Activated CD4-positive, alpha-beta T cell treated with anti-CD3 and anti-CD28 coated beads, Interleukin-2, amount 50 U/mL, for 4 hours (primary cell): ENCODE results near the gene SMIM12.

Experiments used
- DNase-seq, 2 experiments: peaks; one replicate each; pipeline ENCODE4 v3.0.0-alpha.2; 2020

Gene SMIM12, protein sequence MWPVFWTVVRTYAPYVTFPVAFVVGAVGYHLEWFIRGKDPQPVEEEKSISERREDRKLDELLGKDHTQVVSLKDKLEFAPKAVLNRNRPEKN

DNA sequence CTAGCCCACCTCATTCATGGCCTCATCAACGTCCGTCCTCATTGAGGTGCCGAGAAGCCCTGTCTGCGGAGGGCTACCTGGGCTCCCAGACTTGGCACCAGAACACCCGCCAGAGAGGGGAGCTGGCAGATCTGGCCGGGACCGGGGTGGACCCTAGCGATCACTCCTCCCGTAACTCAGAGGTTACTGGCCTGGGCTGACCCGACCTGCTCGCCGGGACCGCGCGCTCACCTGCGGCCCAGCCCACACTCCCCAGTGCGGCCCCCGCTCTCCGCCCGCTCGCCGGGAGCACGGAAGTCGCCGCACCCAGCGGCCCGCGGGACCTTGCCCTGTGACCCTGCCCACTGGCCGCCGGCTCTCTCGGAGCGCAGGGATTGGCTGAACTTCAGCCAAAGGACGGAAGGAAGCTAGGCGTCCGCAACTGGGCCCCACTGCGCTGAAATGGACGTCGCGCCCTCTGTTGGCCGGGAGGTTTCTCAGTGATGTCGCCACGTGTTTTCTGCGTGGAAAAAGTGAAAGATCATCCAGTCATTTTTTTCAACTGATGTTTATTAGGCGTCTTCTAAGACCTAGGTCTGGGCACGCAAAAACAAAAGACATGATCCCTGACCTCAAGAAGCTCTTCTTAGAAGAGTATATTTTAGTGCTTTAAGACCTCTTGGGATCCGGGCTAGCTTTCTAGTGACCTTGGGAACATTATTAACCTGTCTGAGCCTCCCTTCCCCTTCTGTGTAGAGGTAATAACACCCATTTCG, at the start of gene SMIM12:
SMIM12 (minus strand) TSS at position 304 of the 755 bp plus-strand sequence. CDS start 3,772 bp downstream, outside the sequence.
- peak; percentile 91 to 92 for DNase-seq

DNA sequence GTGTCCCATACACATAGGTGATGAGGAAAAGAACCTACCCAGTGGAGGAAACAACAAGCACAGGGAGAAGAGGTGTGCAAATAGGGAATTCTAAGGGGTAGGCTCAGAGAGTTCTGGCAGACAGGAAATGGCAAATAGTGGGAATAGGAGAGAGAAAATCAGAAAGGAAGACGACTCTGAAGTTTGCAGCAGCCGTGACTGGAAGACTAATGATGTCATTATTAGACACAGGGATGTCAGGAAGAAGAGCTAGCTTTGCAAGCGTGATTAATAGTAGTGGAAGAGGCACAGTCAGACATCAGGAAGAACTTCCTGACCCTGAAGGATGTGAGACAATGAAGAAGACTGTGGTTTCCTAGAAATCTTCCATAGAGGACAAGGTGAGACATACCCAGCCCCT, 48.8 kb upstream of the SMIM12 start:
- DNase-seq, result no peak

DNA sequence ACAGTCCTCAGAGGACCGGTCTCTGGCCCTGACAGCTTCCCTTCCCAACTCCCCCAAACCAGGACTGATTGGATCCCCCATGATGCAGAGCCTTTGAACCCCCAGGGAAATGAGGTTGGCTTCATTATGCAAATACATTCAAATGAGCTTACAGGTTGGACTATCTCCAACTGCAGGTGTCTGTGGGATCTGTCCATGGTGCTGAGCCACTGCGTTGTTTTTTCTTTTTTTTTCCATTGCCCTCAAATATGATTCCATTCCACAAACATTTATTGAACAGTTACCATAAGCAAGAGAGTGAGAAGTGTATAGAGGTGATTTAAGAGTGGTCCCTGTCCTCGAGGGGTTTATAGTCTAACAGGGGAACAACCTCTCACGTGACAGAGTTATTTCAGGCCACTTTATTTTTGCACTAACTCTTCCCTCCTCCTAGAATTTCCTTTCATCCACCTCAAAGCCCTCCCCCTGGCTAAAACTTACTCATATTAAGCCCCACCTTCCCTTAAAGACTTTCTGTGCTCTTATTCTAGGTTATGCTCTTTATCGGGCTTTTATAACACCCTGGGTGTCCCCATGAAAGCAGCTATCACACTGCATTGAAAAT, 48.0 kb upstream of the SMIM12 start:
- DNase-seq, result no peak

DNA sequence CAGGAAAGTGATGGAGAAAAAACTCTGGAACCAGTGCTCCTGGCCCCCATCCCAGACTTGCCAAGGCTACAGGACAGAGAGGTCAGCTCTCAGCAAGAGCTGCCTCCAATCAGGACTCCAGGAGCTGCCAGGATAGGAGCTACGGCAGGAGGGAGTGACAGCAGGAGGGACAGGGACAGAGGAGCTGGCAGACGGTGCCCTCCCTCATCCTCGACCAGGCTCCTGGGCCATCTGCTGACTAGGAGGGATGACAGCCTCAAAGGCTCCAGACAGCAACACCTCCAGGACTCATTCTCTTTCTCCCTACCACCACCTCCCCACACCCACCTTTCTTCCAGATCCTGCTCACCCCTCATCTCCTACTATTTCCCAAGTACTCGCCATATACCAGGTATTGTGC, 47.2 kb upstream of the SMIM12 start:
- no peak for DNase-seq

DNA sequence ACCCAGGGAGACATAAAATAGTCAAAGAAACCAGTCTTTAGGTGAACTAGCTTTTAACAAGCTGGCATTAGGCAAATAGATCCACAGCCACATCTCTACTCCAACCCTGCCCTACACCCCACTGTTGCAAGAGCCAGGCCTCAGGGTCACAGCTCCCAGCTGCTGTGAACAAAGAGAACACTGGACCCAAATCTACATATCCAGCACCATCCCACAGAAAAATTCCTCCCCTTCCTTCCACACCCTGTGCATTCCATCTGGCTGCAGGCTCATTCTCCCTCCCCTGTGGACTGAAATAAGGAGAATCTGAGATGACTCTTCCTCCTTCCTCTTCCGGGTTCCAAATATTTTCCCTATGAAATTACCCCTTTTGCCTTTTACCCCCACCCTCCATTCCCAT, 46.7 kb upstream of the SMIM12 start:
- DNase-seq, result no peak

DNA sequence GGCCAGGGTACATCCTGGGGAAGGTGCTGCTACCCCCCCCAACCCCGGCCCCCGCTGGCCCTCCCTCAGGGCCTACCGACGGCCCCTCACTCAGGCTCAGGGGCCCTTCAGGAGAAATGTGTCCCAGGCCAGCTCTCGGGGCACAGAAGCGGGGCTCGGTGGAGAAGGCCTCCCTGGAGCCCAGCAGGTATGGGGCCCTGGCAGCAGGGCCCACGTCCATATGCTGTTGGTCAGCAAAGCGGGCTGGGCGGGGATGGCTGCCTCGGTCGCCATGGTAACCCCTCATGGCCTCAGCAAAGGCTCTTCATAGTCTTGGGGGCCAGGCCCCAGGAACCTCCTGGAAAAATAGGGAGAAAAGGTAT, 45.5 kb upstream of the SMIM12 start:
- DNase-seq, result no peak

DNA sequence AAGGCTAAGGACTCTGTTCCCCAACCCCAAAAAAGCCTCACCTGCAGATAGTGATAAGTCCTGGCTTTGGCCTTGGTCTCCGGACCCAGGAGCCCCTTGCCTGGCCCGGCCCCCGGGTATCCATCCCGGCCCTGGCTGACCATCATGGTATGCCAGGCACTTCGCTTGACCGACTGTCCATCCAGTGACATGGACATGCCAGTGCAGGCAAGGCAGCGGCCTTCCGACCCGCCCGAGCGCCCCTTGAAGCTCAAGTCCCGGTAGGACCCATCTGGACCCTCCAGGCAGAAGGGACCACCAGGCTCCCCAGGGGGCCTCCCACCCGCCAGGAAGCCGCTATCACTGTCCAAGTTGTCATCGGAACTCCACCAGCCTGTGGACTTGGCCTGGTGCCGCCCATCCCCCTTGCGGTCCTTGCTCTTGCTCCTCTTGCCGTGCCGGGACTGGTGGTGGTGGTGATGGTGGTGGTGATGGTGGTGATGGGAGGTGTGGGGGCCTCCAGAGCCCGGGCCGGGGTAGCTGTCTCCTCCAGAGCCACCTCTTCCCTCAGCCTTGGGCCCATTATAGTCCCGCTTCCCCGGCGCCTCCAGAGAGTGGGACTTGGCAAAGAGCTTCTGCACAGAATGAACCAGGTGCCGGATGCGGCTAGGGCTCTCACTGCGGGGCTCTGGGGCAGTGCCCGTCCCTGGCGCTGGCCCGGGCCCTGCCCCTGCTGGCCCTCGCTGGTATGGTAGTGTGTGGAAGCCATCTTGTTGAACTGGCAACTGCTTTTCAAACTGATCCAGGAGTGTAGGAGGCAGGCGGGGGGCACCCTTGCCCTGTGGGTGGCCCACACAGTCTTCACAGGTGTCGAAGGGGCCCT, 44.9 kb upstream of the SMIM12 start:
- no peak for DNase-seq

DNA sequence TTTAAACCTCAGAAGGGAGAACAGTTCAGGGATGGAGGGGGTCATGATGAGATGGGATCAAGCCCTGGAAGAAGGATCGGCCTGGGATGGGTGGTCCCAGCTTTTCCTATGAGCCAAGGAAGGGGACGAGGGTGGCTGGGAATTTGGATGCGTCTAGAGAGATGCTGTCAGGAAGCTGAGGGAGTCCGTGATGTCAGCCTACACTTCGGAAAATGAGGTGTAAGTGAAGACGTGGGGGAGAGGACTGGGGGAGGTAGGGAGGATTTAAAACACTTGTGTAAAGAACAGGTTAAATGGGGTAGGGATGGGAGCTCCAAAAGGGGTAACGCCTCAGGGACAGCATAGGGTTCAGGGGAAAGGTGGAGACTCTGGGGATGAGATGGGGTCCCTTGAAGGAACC, 42.4 kb upstream of the SMIM12 start:
- DNase-seq, result no peak

DNA sequence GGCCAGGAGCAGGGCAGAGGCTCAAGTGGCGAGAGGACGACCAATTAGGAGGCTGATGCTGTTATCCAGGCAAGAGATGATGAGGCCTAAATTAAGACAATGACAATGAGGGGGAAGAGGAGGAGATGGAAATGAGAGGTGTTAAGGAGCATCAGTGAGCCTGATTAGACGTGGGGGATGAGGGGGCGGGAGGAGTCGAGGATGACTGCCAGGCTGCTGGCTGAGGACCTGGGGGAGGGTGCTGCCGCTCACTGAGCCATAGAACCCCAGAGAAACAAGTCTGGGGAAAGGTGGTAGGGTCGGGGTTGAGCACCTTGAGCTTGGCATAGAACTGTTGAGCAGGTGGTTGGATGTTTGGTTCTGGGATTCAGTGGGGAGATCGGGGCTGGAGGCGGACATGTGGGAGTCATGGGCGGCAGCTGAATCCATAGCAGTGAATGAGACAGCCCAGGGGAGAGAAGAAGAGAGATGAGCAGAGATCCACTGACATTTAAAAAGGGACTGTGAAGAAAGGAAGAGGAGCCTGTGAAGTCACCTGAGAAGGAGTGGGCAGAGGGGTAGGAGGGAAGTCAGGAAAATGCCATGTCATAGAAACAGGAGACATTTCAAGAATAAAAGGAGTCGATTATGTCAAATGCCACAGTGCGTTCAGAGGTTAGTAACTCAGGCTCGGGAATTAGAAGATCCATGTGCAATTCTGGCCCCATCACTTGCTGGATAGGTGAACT, 41.4 kb upstream of the SMIM12 start:
- DNase-seq, result no peak

DNA sequence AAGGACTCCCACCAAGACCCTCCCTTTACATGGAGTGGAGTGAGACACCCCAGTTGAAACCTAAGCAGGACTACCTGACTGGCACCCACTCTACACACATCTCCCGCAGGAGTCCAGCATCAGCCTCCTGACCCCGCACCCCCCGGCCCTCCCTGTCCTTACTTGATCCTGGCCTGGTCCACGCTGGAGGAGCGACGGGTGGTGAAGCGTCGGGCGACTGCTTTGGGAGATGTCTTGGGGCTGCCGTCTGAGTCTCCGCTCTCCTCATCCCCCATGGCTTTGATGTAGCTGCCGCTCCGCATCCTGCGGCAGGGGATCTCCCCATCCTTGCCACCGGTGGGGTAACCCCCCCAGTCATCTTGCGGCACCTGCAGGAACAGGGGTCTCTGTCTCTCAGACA, 40.4 kb upstream of the SMIM12 start:
- no peak for DNase-seq

DNA sequence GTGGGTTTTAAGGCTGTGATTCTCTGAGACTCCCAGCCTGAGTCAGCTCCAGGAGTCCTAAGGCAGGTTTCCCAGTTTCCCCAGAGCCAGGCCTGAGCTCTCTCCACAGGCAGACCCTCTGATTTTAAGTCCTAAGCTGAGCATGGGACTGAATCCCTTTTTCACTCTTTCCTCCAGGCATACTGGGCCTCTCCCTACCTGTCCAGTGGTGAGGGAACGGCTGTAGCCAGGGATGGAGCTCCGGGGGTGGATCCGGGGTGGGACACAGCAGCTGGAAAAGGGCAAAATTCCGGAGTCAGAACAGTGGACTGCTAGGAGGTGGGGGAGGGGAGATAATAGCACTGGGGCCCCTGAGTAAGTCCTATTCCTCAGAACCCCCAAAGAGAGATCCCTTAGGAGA, 39.9 kb upstream of the SMIM12 start:
- DNase-seq, result no peak

DNA sequence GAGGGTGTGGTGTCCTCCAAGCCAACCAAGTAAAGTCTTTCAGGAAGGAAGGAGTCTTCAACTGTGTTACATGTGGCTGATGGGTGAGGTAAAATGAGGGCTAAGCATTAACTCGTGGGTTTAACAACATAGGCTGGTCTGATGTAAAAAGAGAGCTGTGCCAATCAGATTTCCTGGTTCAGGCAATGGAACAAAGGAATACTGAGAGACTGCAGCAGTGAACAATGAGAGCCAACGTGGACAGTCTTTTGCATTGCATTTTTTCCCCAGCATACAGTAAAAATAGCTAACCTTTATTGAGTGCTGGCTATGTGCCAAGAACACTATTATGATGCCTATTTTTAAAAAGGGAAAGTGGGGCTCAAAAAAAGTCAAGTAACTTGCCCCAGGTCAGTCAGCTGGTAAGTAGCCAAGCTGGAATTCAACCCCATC, 38.8 kb upstream of the SMIM12 start:
- DNase-seq, result no peak

DNA sequence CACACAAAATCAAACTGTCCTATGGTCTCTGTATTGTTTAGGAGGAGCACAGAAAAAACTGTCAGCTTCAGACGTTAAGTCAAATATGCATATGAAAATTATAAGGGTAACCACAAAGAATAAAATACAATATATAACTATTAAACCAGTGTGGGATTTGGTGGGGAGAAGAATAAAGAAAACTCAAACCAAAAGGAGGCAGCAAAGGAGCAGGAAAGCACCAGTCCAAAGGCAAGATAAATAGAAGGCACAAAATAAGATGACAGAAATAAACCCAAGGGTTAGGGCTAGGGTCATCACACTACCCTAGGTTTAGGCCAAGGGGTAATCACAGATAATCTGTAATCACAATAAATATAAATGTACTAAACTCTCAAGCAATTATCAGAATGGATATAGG, 37.1 kb upstream of the SMIM12 start:
- no peak for DNase-seq

DNA sequence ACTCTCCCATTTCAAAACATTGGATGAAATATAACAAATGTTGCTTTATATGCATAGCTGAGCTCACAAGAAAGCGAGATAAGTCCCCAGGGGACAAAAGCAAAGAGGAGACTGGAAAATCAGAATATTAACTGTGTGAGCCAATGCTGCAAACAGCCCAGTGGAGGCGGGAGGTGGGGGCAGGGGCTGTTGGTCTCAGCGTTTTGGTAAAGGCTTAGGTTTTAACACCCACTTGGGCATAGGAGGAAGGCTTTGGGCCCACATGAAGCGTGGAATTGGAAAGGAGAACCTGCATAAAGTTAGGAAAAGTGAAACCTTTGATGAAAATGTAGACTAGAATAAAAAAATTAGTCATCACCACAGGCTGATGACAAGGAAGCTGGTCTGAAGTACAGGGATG, 30.2 kb upstream of the SMIM12 start:
- DNase-seq, result no peak

DNA sequence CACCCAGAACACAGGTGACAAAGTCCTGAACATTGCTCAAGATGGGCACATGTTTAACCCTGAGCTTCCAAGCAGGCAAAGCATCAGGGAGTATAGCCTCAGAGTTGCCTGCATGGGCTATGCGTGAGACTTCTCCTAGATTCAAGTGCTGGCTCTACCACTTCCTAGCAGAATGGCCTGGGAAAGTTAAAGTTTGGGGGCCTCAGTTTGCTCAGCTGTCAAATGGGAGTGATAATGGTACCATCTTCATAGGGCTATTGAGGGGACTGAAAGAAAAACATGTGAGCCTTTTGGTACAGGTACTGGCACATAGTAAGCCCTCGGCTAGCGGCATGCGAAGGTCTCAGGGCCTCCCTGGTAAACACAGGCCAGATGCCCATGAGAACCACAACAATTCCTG, 28.0 kb upstream of the SMIM12 start:
- DNase-seq, result no peak

DNA sequence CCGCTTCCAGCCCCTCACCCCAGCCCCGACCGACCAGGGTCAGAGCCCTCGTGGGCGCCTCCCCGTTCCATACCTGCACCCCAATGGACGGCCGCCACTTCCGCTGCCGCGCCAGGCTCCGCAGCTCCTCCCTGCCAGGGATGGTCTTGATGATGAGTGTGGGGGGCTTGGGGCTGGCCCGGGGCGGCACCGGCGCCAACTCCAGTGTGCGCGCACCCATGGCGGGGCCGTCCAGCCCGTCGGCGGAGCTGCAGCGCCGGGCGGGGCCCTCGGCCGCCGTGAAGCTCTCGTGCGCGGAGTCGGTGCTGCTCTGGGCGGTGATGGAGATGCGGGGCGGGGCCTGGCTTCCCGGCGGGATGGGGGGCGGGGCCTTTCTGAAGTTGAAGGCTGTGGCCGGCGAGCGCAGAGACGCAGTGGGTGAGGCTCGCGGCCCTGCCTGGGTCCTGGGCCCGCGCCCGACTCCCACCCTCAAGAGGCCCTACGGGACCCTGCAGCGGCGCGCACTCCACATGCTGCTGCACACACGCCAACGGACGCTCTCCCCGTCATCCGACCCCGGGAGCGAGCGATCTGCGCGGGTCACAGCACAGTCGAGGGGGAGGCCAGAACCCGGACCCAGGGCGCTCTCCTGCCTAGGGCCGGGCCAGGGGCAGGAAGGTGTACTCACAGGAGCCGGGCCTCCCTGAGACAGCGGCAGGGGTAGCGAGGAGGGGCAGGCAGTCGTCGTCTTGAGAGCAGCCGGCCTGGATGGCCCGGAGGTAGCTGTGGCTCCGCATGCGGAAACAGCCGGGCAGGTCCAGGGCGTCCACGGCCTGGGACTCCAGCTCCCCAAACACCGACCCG, 26.1 kb upstream of the SMIM12 start:
- DNase-seq, result peak; percentile 31 to 41

DNA sequence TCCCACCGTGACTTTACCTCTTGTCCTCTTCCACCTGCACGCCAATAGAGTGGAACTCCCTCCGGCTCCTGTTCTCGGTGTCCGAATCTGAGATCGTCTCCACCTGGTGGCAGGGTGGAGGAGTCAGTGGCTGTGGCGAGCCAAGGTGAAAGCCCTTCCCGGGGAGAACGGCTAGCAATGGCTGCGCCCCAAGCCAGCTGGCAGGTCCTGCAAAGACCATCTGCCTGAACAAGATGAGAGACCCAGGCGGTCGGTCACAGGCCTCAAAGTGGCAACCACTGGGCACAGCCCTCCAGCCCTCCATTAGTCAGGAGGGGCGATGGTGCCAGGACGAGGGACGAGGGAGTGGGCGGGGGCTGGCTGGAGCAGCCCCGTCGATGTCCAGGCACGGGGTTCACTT, 25.4 kb upstream of the SMIM12 start:
- DNase-seq, result no peak

DNA sequence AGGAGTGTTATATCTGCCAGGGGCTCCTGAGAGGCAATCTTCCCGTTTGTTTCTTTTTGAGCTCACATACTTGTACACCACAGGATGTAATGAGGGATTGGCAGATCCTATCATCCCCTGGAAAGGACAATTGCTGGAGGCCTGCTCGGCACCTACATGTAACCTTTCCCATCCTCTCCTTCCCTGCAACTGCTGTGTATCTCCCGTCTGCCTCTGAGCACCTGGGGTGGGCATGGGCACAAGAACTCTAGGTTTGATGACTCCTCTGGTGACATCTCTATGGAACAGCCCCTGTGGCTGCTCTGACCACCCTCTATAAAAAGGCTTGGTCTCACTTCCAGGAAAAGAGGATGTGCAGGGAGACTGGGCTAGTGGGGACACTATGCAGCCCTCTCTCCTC, 25.0 kb upstream of the SMIM12 start:
- no peak for DNase-seq

DNA sequence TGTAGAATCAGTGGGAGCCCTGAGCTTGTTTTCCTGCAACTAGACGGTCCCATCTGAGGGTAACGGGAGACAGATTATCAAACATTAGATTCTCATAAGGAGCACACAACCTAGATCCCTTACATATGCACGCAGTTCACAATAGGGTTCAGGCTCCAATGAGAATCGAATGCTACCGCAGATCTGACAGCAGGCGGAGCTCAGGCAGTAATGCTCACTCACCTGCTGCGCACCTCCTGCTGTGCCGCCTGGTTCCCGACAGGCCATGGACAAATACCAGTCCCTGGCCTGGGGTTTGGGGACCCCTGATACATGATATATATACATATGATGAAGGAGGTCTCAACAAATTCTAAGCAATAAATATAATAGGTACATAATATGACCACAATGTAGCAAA, 19.7 kb upstream of the SMIM12 start:
- DNase-seq, result no peak

DNA sequence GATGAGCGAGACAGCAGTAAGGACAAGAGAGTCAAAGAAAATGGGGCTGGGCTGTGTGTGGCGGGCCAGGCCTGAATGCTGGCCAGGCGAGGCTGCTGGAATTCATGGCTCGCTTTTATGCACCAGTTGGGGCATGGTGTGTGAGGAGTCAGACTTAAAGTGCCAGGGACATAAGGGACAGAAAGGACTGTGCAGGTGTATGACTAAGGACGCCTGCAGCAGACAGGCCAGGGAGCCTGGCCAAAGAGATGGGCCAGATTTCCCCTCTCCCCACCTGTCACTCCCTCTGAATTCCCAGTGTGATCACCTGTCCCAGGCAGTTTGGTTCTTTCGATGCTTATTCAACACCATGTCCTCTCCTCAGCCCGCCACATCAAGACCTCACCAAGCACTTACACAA, 16.9 kb upstream of the SMIM12 start:
- no peak for DNase-seq

DNA sequence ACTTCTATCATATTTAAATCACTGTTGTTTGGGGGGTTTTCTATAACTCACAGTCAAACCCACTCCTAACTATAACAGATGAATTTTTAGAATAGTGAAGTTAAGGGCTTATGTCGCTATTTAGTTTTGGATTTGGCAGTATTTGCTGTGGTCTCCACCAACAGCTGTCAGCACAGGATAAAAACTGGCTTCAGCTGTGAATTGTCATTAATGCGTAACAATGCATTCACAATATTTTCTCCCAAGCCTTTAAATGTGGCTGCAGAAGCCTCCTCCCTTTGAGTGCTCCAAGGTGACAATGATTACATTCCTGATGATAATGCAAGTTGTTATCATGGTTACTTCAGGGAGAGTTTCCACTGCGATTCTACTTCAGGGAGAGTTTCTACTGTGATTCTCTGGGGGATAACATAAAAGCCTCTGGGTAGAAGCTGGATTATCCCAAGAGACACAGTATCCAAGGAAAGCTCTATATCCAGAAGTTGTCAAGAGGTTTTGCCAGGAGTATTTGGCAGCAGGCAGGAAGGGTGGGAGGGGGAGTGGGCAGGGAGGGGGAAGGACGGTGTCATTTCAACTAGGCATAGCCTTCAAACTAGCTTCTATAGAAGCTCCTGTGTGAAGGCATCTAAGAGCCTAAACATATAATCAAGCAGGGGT, 14.9 kb upstream of the SMIM12 start:
- no peak for DNase-seq

DNA sequence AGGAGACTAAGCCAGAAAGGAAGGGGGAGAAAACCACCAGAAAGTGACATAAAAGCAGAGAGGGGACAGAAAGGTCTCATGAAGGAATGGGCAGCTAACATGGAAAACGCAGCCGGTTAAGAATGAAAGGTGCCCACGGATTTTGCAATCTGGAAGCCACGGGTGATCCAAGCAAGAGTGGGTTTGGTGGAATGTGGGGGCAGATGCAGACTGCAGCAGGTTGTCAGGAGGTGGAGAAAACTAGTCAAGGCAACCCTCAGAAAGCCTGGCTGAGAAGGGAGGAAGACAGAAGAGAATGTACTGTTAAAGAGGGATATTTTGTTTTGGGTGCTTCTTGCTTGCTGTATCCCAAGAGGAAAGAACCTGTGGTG, 12.6 kb upstream of the SMIM12 start:
- no peak for DNase-seq
